Activated T-cell treated with anti-CD3 and anti-CD28 coated beads, Interleukin-2, amount 50 U/mL, for 72 hours (primary cell): ENCODE measurements around the gene DDX20. TPM values are rescaled to one million over a fixed set of nuclear protein-coding genes. Genes with fewer than 3 reads are reported as not detected.
"Not testable (repeated sequence)": the region's sequence is repeated elsewhere in the genome, so short reads cannot be mapped to it uniquely, and the experiment has no call there.

Experiments
- ATAC-seq, 2 donors: fragments of 150-1000 bp; cut with Tn5 transposase; replicated peaks in 1 of 2; 2 replicates each; pipeline ENCODE4 v1.10.0; 2021; ENCODE audit warnings: moderate library complexity in 2 of 2, mild to moderate bottlenecking in 1 of 2
- DNase-seq, 2 donors: peaks; one replicate each; pipeline ENCODE4 v3.0.0; 2021 to 2022; ENCODE audit warnings: mixed read lengths in 1 of 2
- H3K27ac Mint-ChIP-seq: one replicate; pipeline ENCODE4 v1.8.0; 2022; ENCODE audit warnings: mild to moderate bottlenecking, moderate library complexity, mixed read lengths
- H3K27me3 Mint-ChIP-seq: one replicate; pipeline ENCODE4 v1.8.0; 2022; ENCODE audit warnings: low read depth, mixed read lengths
- H3K36me3 Mint-ChIP-seq, 2 donors: one replicate each; pipeline ENCODE4 v1.8.0; 2022; ENCODE audit warnings: mixed read lengths in 2 of 2, mild to moderate bottlenecking in 1 of 2; ENCODE audit not compliant: insufficient read depth in 2 of 2
- H3K4me1 Mint-ChIP-seq: one replicate; pipeline ENCODE4 v1.8.0; 2022; ENCODE audit warnings: low read depth, mixed read lengths
- H3K4me3 Mint-ChIP-seq, 2 donors: one replicate each; pipeline ENCODE4 v1.8.0; 2022; ENCODE audit warnings: mild to moderate bottlenecking in 2 of 2, mixed read lengths in 2 of 2, moderate library complexity in 2 of 2
- H3K9me3 Mint-ChIP-seq, 2 donors: one replicate each; pipeline ENCODE4 v1.8.0; 2022; ENCODE audit warnings: mixed read lengths in 2 of 2
- total RNA-seq, 2 donors: library from RNA; stranded (reverse); gene quantifications; one replicate each; pipeline ENCODE4 v1.2.3, GENCODE V29; 2022

Gene DDX20
- total RNA-seq, 2 donors from 2014 or later: 13.3 to 15.8 TPM

- Mint-ChIP-seq H3K4me3 (no peak overlapping the region), H3K27ac (no peak overlapping the region), H3K9me3 (no peaks in the 10 kb centered on the region), H3K36me3 (no peaks in the 10 kb centered on the region), H3K4me1 (no peaks in the 10 kb centered on the region), H3K27me3 (peaks cover 12% of the 10 kb centered on the region)
- no peak for ATAC-seq
- no peak for DNase-seq
These were observed 36.5 kb downstream of the DDX20 start for GRCh38 chr1:111792249-111792648.

- Mint-ChIP-seq H3K4me1 (no peaks in the 10 kb centered on the region), H3K9me3 (no peaks in the 10 kb centered on the region), H3K27me3 (peaks cover 12% of the 10 kb centered on the region), H3K4me3 (no peak overlapping the region), H3K36me3 (no peaks in the 10 kb centered on the region), H3K27ac (no peak overlapping the region)
- ATAC-seq (no peak), DNase-seq (no peak)
These were observed 38.2 kb downstream of the DDX20 start for GRCh38 chr1:111793923-111794322.

- DNase-seq: no peak
- no peak overlapping the region for H3K27ac Mint-ChIP-seq
- no peak overlapping the region for H3K4me3 Mint-ChIP-seq
- no peak for ATAC-seq
- H3K4me1 Mint-ChIP-seq: no peaks in the 10 kb centered on the region
- peaks cover 0 to 2% of the 10 kb centered on the region in 2 donors for H3K9me3 Mint-ChIP-seq
- H3K36me3 Mint-ChIP-seq: no peaks in the 10 kb centered on the region
- H3K27me3 Mint-ChIP-seq: peaks cover 11% of the 10 kb centered on the region
These were observed 39.7 kb downstream of the DDX20 start for GRCh38 chr1:111795401-111795800.

- Mint-ChIP-seq H3K4me3 (no peak overlapping the region), H3K27me3 (no peaks in the 10 kb centered on the region), H3K9me3 (peaks cover 0 to 2% of the 10 kb centered on the region in 2 donors), H3K27ac (no peak overlapping the region), H3K36me3 (no peaks in the 10 kb centered on the region), H3K4me1 (no peaks in the 10 kb centered on the region)
- no peak for DNase-seq
- ATAC-seq: no peak
These were observed 42.9 kb downstream of the DDX20 start for GRCh38 chr1:111798580-111798979.

GRCh38 chr1:111799722-111800121 lies 44.0 kb downstream of the DDX20 start:
- not testable (repeated sequence) for H3K9me3 Mint-ChIP-seq, H3K27me3 Mint-ChIP-seq, H3K4me3 Mint-ChIP-seq, H3K4me1 Mint-ChIP-seq, H3K27ac Mint-ChIP-seq, H3K36me3 Mint-ChIP-seq, ATAC-seq, DNase-seq

GRCh38 chr1:111801071-111801850 lies 45.6 kb downstream of the DDX20 start:
- Mint-ChIP-seq H3K36me3 (no peaks in the 10 kb centered on the region), H3K4me1 (no peaks in the 10 kb centered on the region), H3K9me3 (peaks cover 0 to 2% of the 10 kb centered on the region in 2 donors), H3K27ac (no peak overlapping the region), H3K27me3 (no peaks in the 10 kb centered on the region), H3K4me3 (no peak overlapping the region)
- ATAC-seq (no peak), DNase-seq (no peak)

- no peak for ATAC-seq
- no peak overlapping the region for H3K27ac Mint-ChIP-seq
These were observed 46.4 kb downstream of the DDX20 start for GRCh38 chr1:111802110-111802509.

GRCh38 chr1:111802984-111803383 lies 47.3 kb downstream of the DDX20 start:
- Mint-ChIP-seq H3K27ac (no peak overlapping the region), H3K36me3 (no peaks in the 10 kb centered on the region), H3K4me3 (no peak overlapping the region), H3K9me3 (peaks cover 0 to 2% of the 10 kb centered on the region in 2 donors), H3K4me1 (no peaks in the 10 kb centered on the region), H3K27me3 (no peaks in the 10 kb centered on the region)
- DNase-seq: no peak
- ATAC-seq: no peak

More at GRCh38 chr1:111802110-111802509, 46.4 kb downstream of the DDX20 start:
- Mint-ChIP-seq H3K4me1 (no peaks in the 10 kb centered on the region), H3K9me3 (peaks cover 0 to 2% of the 10 kb centered on the region in 2 donors), H3K36me3 (no peaks in the 10 kb centered on the region), H3K27me3 (no peaks in the 10 kb centered on the region), H3K4me3 (no peak overlapping the region)
- DNase-seq: no peak

- ATAC-seq: no peak
These were observed 48.2 kb downstream of the DDX20 start for GRCh38 chr1:111803951-111804350.

GRCh38 chr1:111804776-111805175 lies 49.1 kb downstream of the DDX20 start:
- no peaks in the 10 kb centered on the region for H3K9me3 Mint-ChIP-seq
- H3K4me3 Mint-ChIP-seq: no peak overlapping the region
- no peak overlapping the region for H3K27ac Mint-ChIP-seq
- DNase-seq (no peak), ATAC-seq (no peak)
- no peaks in the 10 kb centered on the region for H3K36me3 Mint-ChIP-seq
- no peaks in the 10 kb centered on the region for H3K27me3 Mint-ChIP-seq
- no peaks in the 10 kb centered on the region for H3K4me1 Mint-ChIP-seq

More at GRCh38 chr1:111803951-111804350, 48.2 kb downstream of the DDX20 start:
- Mint-ChIP-seq H3K36me3 (no peaks in the 10 kb centered on the region), H3K4me3 (no peak overlapping the region), H3K4me1 (no peaks in the 10 kb centered on the region), H3K9me3 (peaks cover 0 to 2% of the 10 kb centered on the region in 2 donors), H3K27me3 (no peaks in the 10 kb centered on the region), H3K27ac (no peak overlapping the region)
- DNase-seq: no peak

GRCh38 chr1:111805251-111805650 lies 49.5 kb downstream of the DDX20 start:
- Mint-ChIP-seq H3K27me3 (no peaks in the 10 kb centered on the region), H3K27ac (no peak overlapping the region), H3K4me3 (no peak overlapping the region), H3K36me3 (no peaks in the 10 kb centered on the region), H3K9me3 (no peaks in the 10 kb centered on the region), H3K4me1 (no peaks in the 10 kb centered on the region)
- ATAC-seq (no peak), DNase-seq (no peak)

- no peak overlapping the region for H3K27ac Mint-ChIP-seq
- no peaks in the 10 kb centered on the region for H3K4me1 Mint-ChIP-seq
These were observed 56.2 kb downstream of the DDX20 start for GRCh38 chr1:111811891-111812290.

GRCh38 chr1:111812306-111812705 lies 56.6 kb downstream of the DDX20 start:
- Mint-ChIP-seq H3K9me3 (no peaks in the 10 kb centered on the region), H3K27ac (no peak overlapping the region), H3K36me3 (no peaks in the 10 kb centered on the region), H3K4me3 (no peak overlapping the region), H3K4me1 (no peaks in the 10 kb centered on the region), H3K27me3 (no peaks in the 10 kb centered on the region)
- no peak for ATAC-seq
- DNase-seq: no peak

More at GRCh38 chr1:111811891-111812290, 56.2 kb downstream of the DDX20 start:
- DNase-seq (no peak), ATAC-seq (no peak)
- Mint-ChIP-seq H3K9me3 (no peaks in the 10 kb centered on the region), H3K4me3 (no peak overlapping the region), H3K27me3 (no peaks in the 10 kb centered on the region), H3K36me3 (no peaks in the 10 kb centered on the region)
